Measurements from ENCODE around the gene C11orf52. TPM values are rescaled to one million over a fixed set of nuclear protein-coding genes. Genes with fewer than 3 reads are reported as not detected.
A peak's percentile ranks its signal among the peaks of the same experiment; 100 is the strongest.

Gene C11orf52
- total RNA-seq, 1 experiment from 2014 or later: 14.4 TPM

GRCh38 chr11:111942829-111943228 is 24.1 kb downstream of the C11orf52 start:
- intact Hi-C loops (cut with micrococcal nuclease; ENCODE audit: unreplicated experiment): no loop called here
- H3K27ac Mint-ChIP-seq (ENCODE audit: unreplicated experiment): no peak overlapping the region

GRCh38 chr11:111944139-111944538 is 25.4 kb downstream of the C11orf52 start:
- intact Hi-C loops (cut with micrococcal nuclease; ENCODE audit: unreplicated experiment): loop anchor here (1.0 to 2.0 kb wide), 4 partner anchors 8 to 61 kb away; no protein-coding TSS in a partner anchor
- ChIA-PET POLR2A (interaction anchor here (0.9 to 1.3 kb wide), 2 partner anchors 12 to 17 kb away, joined by 4 to 8 read pairs; no protein-coding TSS in a partner anchor), CTCF (interaction anchor here (0.5 to 1.7 kb wide), 6 partner anchors 10 to 73 kb away, joined by 4 to 16 read pairs (median 6); no protein-coding TSS in a partner anchor)
- H3K27me3 ChIP-seq (replicated peaks; ENCODE audit: control insufficient read depth, insufficient read depth, low read length): no peaks in the 10 kb centered on the region
- Mint-ChIP-seq H3K27me3 (ENCODE audit: insufficient read depth, unreplicated experiment) (no peaks in the 10 kb centered on the region), H3K36me3 (ENCODE audit: insufficient read depth, unreplicated experiment) (no peaks in the 10 kb centered on the region), H3K4me3 (ENCODE audit: unreplicated experiment) (peak overlapping the region; percentile 51), H3K4me1 (ENCODE audit: low read depth, unreplicated experiment) (peaks cover 13% of the 10 kb centered on the region), H3K27ac (ENCODE audit: unreplicated experiment) (peak overlapping the region; percentile 57), H3K9me3 (ENCODE audit: unreplicated experiment) (no peaks in the 10 kb centered on the region)
- no peak overlapping the region for H3K4me3 ChIP-seq (ENCODE audit: low read depth, low read length)
- no peaks in the 10 kb centered on the region for H3K9me3 ChIP-seq
- TF ChIP-seq CTCF (IDR thresholded peaks at IDR 0.05; ENCODE audit: insufficient read depth in 1 of 2, low read depth in 1 of 2, low read length in 1 of 2, severe bottlenecking in 1 of 2, unreplicated experiment in 1 of 2): no peak
- peak; percentile 75 to 84 for DNase-seq
- no peaks in the 10 kb centered on the region for H3K36me3 ChIP-seq (ENCODE audit: control insufficient read depth, insufficient read depth, low read length)
- H3K4me1 ChIP-seq: peaks cover 13% of the 10 kb centered on the region
- no TSS peak for BruUV-seq (replicated peaks)

More at GRCh38 chr11:111942829-111943228, 24.1 kb downstream of the C11orf52 start:
- Histone ChIP-seq H3K36me3 (ENCODE audit: control insufficient read depth, insufficient read depth, low read length) (no peaks in the 10 kb centered on the region), H3K27me3 (replicated peaks; ENCODE audit: control insufficient read depth, insufficient read depth, low read length) (no peaks in the 10 kb centered on the region), H3K4me3 (ENCODE audit: low read depth, low read length) (no peak overlapping the region), H3K9me3 (no peaks in the 10 kb centered on the region), H3K4me1 (peaks cover 13% of the 10 kb centered on the region)
- DNase-seq: no peak
- no peak for TF ChIP-seq CTCF (IDR thresholded peaks at IDR 0.05; ENCODE audit: insufficient read depth in 1 of 2, low read depth in 1 of 2, low read length in 1 of 2, severe bottlenecking in 1 of 2, unreplicated experiment in 1 of 2)
- Mint-ChIP-seq H3K27me3 (ENCODE audit: insufficient read depth, unreplicated experiment) (no peaks in the 10 kb centered on the region), H3K4me3 (ENCODE audit: unreplicated experiment) (no peak overlapping the region), H3K9me3 (ENCODE audit: unreplicated experiment) (no peaks in the 10 kb centered on the region), H3K36me3 (ENCODE audit: insufficient read depth, unreplicated experiment) (peaks cover under 1% of the 10 kb centered on the region), H3K4me1 (ENCODE audit: low read depth, unreplicated experiment) (peaks cover 13% of the 10 kb centered on the region)
- CTCF ChIA-PET: interaction anchor here (0.6 to 1.3 kb wide), 5 partner anchors 16 to 336 kb away, joined by 3 to 6 read pairs (median 4); no protein-coding TSS in a partner anchor
- POLR2A ChIA-PET: interaction anchor here (0.6 kb wide), 2 partner anchors 24 to 694 kb away, joined by 8 to 9 read pairs; no protein-coding TSS in a partner anchor
- no TSS peak for BruUV-seq (replicated peaks)

GRCh38 chr11:111944651-111945051 is 25.9 kb downstream of the C11orf52 start:
- H3K4me1 Mint-ChIP-seq (ENCODE audit: low read depth, unreplicated experiment): peaks cover 13% of the 10 kb centered on the region
- POLR2A ChIA-PET: interaction anchor here (1.3 kb wide), 1 partner anchor 13 kb away, joined by 4 read pairs; no protein-coding TSS in a partner anchor
- no peaks in the 10 kb centered on the region for H3K9me3 Mint-ChIP-seq (ENCODE audit: unreplicated experiment)
- H3K36me3 ChIP-seq (ENCODE audit: control insufficient read depth, insufficient read depth, low read length): no peaks in the 10 kb centered on the region
- intact Hi-C loops (cut with micrococcal nuclease; ENCODE audit: unreplicated experiment): loop anchor here (1.0 to 2.0 kb wide), 4 partner anchors 8 to 60 kb away; no protein-coding TSS in a partner anchor
- peak overlapping the region; percentile 57 for H3K27ac Mint-ChIP-seq (ENCODE audit: unreplicated experiment)
- H3K4me3 Mint-ChIP-seq (ENCODE audit: unreplicated experiment): peak overlapping the region; percentile 51
- H3K27me3 ChIP-seq (replicated peaks; ENCODE audit: control insufficient read depth, insufficient read depth, low read length): no peaks in the 10 kb centered on the region
- no peaks in the 10 kb centered on the region for H3K27me3 Mint-ChIP-seq (ENCODE audit: insufficient read depth, unreplicated experiment)
- no peak for DNase-seq
- CTCF ChIA-PET: interaction anchor here (0.9 to 1.7 kb wide), 5 partner anchors 11 to 74 kb away, joined by 4 to 16 read pairs (median 8); no protein-coding TSS in a partner anchor
- no peak overlapping the region for H3K4me3 ChIP-seq (ENCODE audit: low read depth, low read length)
- H3K9me3 ChIP-seq: no peaks in the 10 kb centered on the region
- H3K36me3 Mint-ChIP-seq (ENCODE audit: insufficient read depth, unreplicated experiment): no peaks in the 10 kb centered on the region
- BruUV-seq (replicated peaks): no TSS peak
- H3K4me1 ChIP-seq: peaks cover 13% of the 10 kb centered on the region
- no peak for TF ChIP-seq CTCF (IDR thresholded peaks at IDR 0.05; ENCODE audit: insufficient read depth in 1 of 2, low read depth in 1 of 2, low read length in 1 of 2, severe bottlenecking in 1 of 2, unreplicated experiment in 1 of 2)

All from Caco-2 (cell line).